Measurements from ENCODE around the gene FHIT.

- TF ChIP-seq CTCF (IDR thresholded peaks at IDR 0.05) (no peak), EZH2 (IDR thresholded peaks at IDR 0.05) (no peak), EZH2phosphoT487 (IDR thresholded peaks at IDR 0.05) (no peak)
Measured at GRCh38 chr3:60243456-60243855, 1007.8 kb downstream of the FHIT start.

All from neural progenitor cell (in vitro differentiated cells).